ENCODE data around the gene DEPDC5.
"Not testable (repeated sequence)": the region's sequence is repeated elsewhere in the genome, so short reads cannot be mapped to it uniquely, and the experiment has no call there.

DEPDC5 gene

GRCh38 chr22:31753634-31754501 lies at the start of gene DEPDC5:
Gene DEPDC5 (plus strand): TSS chr22:31754019. CDS start chr22:31754922, 903 bp downstream.
- no peak for DNase-seq (ENCODE audit: low read depth)

- DNase-seq (ENCODE audit: low read depth), result no peak
Observed at GRCh38 chr22:31707519-31707918, 46.3 kb upstream of the DEPDC5 start.

GRCh38 chr22:31711226-31711625 lies 42.6 kb upstream of the DEPDC5 start:
- DNase-seq (ENCODE audit: low read depth), result not testable (repeated sequence)

- DNase-seq (ENCODE audit: low read depth), result no peak
Observed at GRCh38 chr22:31715147-31715778, 38.6 kb upstream of the DEPDC5 start.

GRCh38 chr22:31719850-31720471 lies 33.9 kb upstream of the DEPDC5 start:
- DNase-seq (ENCODE audit: low read depth), result no peak

GRCh38 chr22:31723723-31724122 lies 30.1 kb upstream of the DEPDC5 start:
- no peak for DNase-seq (ENCODE audit: low read depth)

- no peak for DNase-seq (ENCODE audit: low read depth)
Observed at GRCh38 chr22:31726692-31727091, 27.1 kb upstream of the DEPDC5 start.

- DNase-seq (ENCODE audit: low read depth), result no peak
Observed at GRCh38 chr22:31728857-31729256, 25.0 kb upstream of the DEPDC5 start.

- no peak for DNase-seq (ENCODE audit: low read depth)
Observed at GRCh38 chr22:31730344-31730711, 23.5 kb upstream of the DEPDC5 start.

- DNase-seq (ENCODE audit: low read depth), result no peak
Observed at GRCh38 chr22:31732089-31732829, 21.6 kb upstream of the DEPDC5 start.

GRCh38 chr22:31733580-31734079 lies 20.2 kb upstream of the DEPDC5 start:
- DNase-seq (ENCODE audit: low read depth), result no peak

GRCh38 chr22:31734512-31734911 lies 19.3 kb upstream of the DEPDC5 start:
- peak; percentile 76 for DNase-seq (ENCODE audit: low read depth)

- no peak for DNase-seq (ENCODE audit: low read depth)
Observed at GRCh38 chr22:31736458-31736857, 17.4 kb upstream of the DEPDC5 start.

- DNase-seq (ENCODE audit: low read depth), result no peak
Observed at GRCh38 chr22:31737932-31738331, 15.9 kb upstream of the DEPDC5 start.

- DNase-seq (ENCODE audit: low read depth), result no peak
Observed at GRCh38 chr22:31738566-31738965, 15.3 kb upstream of the DEPDC5 start.

GRCh38 chr22:31739795-31740201 lies 14.0 kb upstream of the DEPDC5 start:
- no peak for DNase-seq (ENCODE audit: low read depth)

- not testable (repeated sequence) for DNase-seq (ENCODE audit: low read depth)
Observed at GRCh38 chr22:31740314-31740713, 13.5 kb upstream of the DEPDC5 start.

GRCh38 chr22:31742115-31742514 lies 11.7 kb upstream of the DEPDC5 start:
- DNase-seq (ENCODE audit: low read depth), result no peak

GRCh38 chr22:31742682-31743081 lies 11.1 kb upstream of the DEPDC5 start:
- DNase-seq (ENCODE audit: low read depth), result no peak

- DNase-seq (ENCODE audit: low read depth), result no peak
Observed at GRCh38 chr22:31743871-31744270, 9.9 kb upstream of the DEPDC5 start.

GRCh38 chr22:31747441-31747840 lies 6.4 kb upstream of the DEPDC5 start:
- DNase-seq (ENCODE audit: low read depth), result no peak

- DNase-seq (ENCODE audit: low read depth), result no peak
Observed at GRCh38 chr22:31748490-31748889, 5.3 kb upstream of the DEPDC5 start.
